ENCODE results near the gene TAS2R39.

GRCh38 chr7:143230602-143231457 is 47.6 kb downstream of the TAS2R39 start:
- TF ChIP-seq CTCF (conservative IDR thresholded peaks at IDR 0.05) = no peak
- no peak for TF ChIP-seq EZH2 (IDR thresholded peaks at IDR 0.05; ENCODE audit: low read depth)

All from PC-9 (cell line).